CD1c-positive myeloid dendritic cell (primary cell): ENCODE results near the gene SLC2A4RG.
"Not testable (repeated sequence)": the region's sequence is repeated elsewhere in the genome, so short reads cannot be mapped to it uniquely, and the experiment has no call there.

Experiments used
- DNase-seq: peaks from one replicate; pipeline ENCODE4 v3.0.0-alpha.2; 2016; ENCODE audit errors: extremely low spot score

The SLC2A4RG gene

GRCh38 chr20:63775096-63775978 is 35.8 kb downstream of the SLC2A4RG start:
- DNase-seq: no peak

GRCh38 chr20:63776875-63777274 is 37.3 kb downstream of the SLC2A4RG start:
- DNase-seq: not testable (repeated sequence)

- DNase-seq: no peak
Measured at GRCh38 chr20:63777614-63778013, 38.0 kb downstream of the SLC2A4RG start.

- no peak for DNase-seq
Measured at GRCh38 chr20:63778034-63778752, 38.6 kb downstream of the SLC2A4RG start.

GRCh38 chr20:63778857-63779256 is 39.3 kb downstream of the SLC2A4RG start:
- peak; percentile 13 for DNase-seq

- no peak for DNase-seq
Measured at GRCh38 chr20:63781181-63781580, 41.6 kb downstream of the SLC2A4RG start.

GRCh38 chr20:63782051-63782471 is 42.5 kb downstream of the SLC2A4RG start:
- no peak for DNase-seq

- no peak for DNase-seq
Measured at GRCh38 chr20:63782521-63782971, 43.0 kb downstream of the SLC2A4RG start.

GRCh38 chr20:63783970-63784369 is 44.4 kb downstream of the SLC2A4RG start:
- DNase-seq: no peak

GRCh38 chr20:63785691-63786131 is 46.1 kb downstream of the SLC2A4RG start:
- DNase-seq: no peak

- no peak for DNase-seq
Measured at GRCh38 chr20:63787302-63787701, 47.7 kb downstream of the SLC2A4RG start.

GRCh38 chr20:63787749-63788148 is 48.2 kb downstream of the SLC2A4RG start:
- DNase-seq: no peak

- no peak for DNase-seq
Measured at GRCh38 chr20:63789836-63790571, 50.4 kb downstream of the SLC2A4RG start.

- DNase-seq: no peak
Measured at GRCh38 chr20:63790572-63791168, 51.1 kb downstream of the SLC2A4RG start.

- no peak for DNase-seq
Measured at GRCh38 chr20:63791497-63792156, 52.1 kb downstream of the SLC2A4RG start.

GRCh38 chr20:63792866-63793265 is 53.3 kb downstream of the SLC2A4RG start:
- DNase-seq: no peak
